Urothelium cell line (cell line): Measurements from ENCODE around the gene TSC1.

Experiments used
- DNase-seq: peaks from one replicate; pipeline ENCODE4 v3.0.0; 2011; ENCODE audit warnings: low spot score, mixed read lengths
- FAIRE-seq: peaks from 2 replicates; lab custom pipeline; 2011; peaks lifted over from hg19 to GRCh38; lab: Jason Lieb, UNC

TSC1 gene

GRCh38 chr9:132873403-132873802 is 71.0 kb downstream of the TSC1 start:
- DNase-seq: no peak
- no peak for FAIRE-seq

- no peak for FAIRE-seq
These were observed 75.2 kb downstream of the TSC1 start for GRCh38 chr9:132869266-132869665.

GRCh38 chr9:132866898-132867297 is 77.5 kb downstream of the TSC1 start:
- no peak for DNase-seq
- no peak for FAIRE-seq

More at GRCh38 chr9:132869266-132869665, 75.2 kb downstream of the TSC1 start:
- no peak for DNase-seq

GRCh38 chr9:132864691-132865090 is 79.7 kb downstream of the TSC1 start:
- no peak for FAIRE-seq
- no peak for DNase-seq

- FAIRE-seq: no peak
- no peak for DNase-seq
These were observed 80.1 kb downstream of the TSC1 start for GRCh38 chr9:132864277-132864676.

GRCh38 chr9:132863096-132863495 is 81.3 kb downstream of the TSC1 start:
- DNase-seq (no peak), FAIRE-seq (no peak)

GRCh38 chr9:132862533-132862932 is 81.9 kb downstream of the TSC1 start:
- FAIRE-seq (no peak), DNase-seq (no peak)

- no peak for DNase-seq
- no peak for FAIRE-seq
These were observed 82.8 kb downstream of the TSC1 start for GRCh38 chr9:132861666-132862065.

- no peak for FAIRE-seq
These were observed 85.7 kb downstream of the TSC1 start for GRCh38 chr9:132858751-132859150.

GRCh38 chr9:132857616-132858342 is 86.6 kb downstream of the TSC1 start:
- DNase-seq (no peak), FAIRE-seq (no peak)

More at GRCh38 chr9:132858751-132859150, 85.7 kb downstream of the TSC1 start:
- DNase-seq: no peak

GRCh38 chr9:132857031-132857430 is 87.4 kb downstream of the TSC1 start:
- DNase-seq: no peak
- no peak for FAIRE-seq

- DNase-seq (no peak), FAIRE-seq (no peak)
These were observed 88.5 kb downstream of the TSC1 start for GRCh38 chr9:132855904-132856303.

- DNase-seq: no peak
- FAIRE-seq: no peak
These were observed 89.6 kb downstream of the TSC1 start for GRCh38 chr9:132854832-132855231.

GRCh38 chr9:132853482-132853881 is 90.9 kb downstream of the TSC1 start:
- DNase-seq: no peak
- FAIRE-seq: no peak

GRCh38 chr9:132849185-132849706 is 95.2 kb downstream of the TSC1 start:
- no peak for DNase-seq
- FAIRE-seq: no peak

- no peak for DNase-seq
- FAIRE-seq: no peak
These were observed 97.4 kb downstream of the TSC1 start for GRCh38 chr9:132846918-132847515.

GRCh38 chr9:132846109-132846917 is 98.1 kb downstream of the TSC1 start:
- FAIRE-seq (no peak), DNase-seq (no peak)

GRCh38 chr9:132842124-132843044 is 102.0 kb downstream of the TSC1 start:
- FAIRE-seq (no peak), DNase-seq (no peak)
